HG02938 (cell line): ENCODE results near the gene AMIGO3.
"Not testable (repeated sequence)": the region's sequence is repeated elsewhere in the genome, so short reads cannot be mapped to it uniquely, and the experiment has no call there.

Source experiments
- ATAC-seq: cut with Tn5 transposase; IDR thresholded peaks from one replicate; pipeline ENCODE4 v1.9.1; 2021; ENCODE audit warnings: mild to moderate bottlenecking, moderate library complexity; ENCODE audit not compliant: unreplicated experiment

The AMIGO3 gene, protein sequence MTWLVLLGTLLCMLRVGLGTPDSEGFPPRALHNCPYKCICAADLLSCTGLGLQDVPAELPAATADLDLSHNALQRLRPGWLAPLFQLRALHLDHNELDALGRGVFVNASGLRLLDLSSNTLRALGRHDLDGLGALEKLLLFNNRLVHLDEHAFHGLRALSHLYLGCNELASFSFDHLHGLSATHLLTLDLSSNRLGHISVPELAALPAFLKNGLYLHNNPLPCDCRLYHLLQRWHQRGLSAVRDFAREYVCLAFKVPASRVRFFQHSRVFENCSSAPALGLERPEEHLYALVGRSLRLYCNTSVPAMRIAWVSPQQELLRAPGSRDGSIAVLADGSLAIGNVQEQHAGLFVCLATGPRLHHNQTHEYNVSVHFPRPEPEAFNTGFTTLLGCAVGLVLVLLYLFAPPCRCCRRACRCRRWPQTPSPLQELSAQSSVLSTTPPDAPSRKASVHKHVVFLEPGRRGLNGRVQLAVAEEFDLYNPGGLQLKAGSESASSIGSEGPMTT

DNA sequence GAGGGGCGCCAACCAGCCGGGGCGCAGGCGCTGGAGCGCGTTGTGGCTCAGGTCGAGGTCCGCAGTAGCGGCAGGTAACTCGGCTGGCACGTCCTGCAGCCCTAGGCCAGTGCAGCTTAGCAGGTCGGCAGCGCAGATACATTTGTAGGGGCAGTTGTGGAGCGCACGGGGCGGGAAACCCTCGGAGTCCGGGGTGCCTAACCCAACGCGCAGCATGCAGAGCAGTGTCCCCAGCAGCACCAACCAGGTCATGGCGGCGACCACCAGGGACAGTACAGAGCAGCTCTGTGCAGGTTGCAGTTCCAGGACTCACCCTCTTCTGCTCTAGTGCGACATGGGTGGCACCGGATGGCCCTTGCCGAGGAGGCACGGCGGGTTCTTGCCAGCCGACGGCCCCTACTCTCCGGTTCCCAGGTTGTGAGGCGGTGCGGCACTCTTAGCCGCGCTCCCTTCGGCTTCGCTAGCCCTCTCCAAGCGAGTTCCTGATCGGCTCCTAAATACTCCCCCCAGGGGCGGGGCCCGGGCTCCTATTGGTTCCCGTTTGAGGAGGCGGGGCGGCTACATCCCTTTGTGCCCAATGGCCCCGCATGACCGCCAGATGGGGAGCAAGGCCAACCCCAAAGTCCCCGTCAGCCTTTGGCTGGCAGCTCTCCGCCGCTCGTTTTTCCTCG, at the start of gene AMIGO3:
TSS of gene AMIGO3 (minus strand) at position 471 of the 671 bp plus-strand sequence. CDS start at position 252, 219 bp downstream.
- ATAC-seq: peak; percentile 50

DNA sequence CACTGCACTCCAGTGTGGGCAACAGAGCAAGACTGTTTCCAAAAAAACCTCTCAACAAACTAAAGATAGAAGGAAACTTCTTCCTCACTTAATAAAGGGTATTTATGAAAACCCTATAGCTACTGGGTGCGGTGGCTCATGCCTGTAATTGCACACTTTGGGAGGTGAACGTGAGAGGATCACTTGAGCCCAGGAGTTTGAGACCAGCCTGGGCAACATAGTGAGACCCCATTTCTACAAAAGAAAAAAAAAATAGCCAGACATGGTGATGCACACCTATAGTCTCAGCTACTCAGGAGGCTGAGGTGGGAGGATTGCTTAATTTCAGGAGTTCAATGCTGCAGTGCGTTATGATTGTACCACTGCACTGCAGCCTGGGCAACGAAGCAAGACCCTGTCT, 44.5 kb upstream of the AMIGO3 start:
- ATAC-seq: no peak

DNA sequence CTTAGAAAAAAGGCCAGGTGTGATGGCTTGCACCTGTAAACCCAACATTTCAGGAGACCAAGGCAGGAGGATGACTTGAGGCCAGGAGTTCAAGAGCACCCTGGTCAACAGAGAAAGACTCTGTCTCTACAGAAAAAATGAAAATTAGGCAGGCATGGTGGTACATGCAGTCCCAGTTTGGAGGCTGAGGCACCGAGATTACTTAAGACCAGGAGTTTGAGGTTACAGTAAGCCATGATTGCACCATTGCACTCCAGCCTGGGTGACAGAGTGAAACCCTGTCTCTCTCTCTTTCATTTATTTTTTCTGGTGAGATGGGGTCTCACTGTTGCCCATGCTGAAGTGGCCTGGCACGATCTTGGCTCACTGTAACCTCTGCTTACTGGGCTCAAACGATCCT, 42.2 kb upstream of the AMIGO3 start:
- ATAC-seq: no peak

DNA sequence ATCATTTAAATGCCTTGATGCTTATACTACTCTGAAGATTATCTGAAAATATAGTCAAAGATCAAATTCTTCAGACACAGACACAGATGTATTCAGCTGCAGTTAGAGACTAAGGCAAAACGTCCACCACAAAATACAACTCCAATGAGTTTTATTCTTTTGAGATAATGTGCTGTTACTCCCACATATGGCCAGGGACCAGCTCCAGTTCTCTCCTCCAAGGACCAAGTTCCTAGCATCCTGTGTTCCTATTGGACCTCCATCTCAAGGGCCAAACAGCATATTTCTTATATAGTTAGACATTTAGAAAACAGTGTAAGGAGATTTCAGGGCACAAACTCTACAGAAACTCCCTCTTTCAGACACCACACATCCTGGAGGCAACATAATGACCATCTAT, 39.7 kb upstream of the AMIGO3 start:
- ATAC-seq: no peak

DNA sequence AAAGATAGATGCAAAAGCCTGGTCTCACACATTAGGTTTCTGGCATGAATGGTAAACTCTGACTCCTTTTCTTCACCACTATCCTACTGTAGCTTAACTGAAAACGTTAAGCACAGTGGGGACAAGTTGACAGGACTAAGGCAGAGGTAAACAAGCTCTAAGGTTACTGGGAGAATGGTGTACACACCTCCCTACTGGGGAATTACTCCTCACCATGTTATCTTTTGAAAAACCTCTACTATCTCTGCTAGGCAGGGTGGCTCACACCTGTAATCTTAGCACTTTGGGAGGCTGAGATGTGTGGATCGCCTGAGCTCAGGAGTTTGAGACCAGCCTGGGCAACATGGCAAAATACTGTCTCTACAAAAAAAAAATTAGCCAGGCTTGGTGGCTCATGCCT, 37.7 kb upstream of the AMIGO3 start:
- ATAC-seq: no peak

DNA sequence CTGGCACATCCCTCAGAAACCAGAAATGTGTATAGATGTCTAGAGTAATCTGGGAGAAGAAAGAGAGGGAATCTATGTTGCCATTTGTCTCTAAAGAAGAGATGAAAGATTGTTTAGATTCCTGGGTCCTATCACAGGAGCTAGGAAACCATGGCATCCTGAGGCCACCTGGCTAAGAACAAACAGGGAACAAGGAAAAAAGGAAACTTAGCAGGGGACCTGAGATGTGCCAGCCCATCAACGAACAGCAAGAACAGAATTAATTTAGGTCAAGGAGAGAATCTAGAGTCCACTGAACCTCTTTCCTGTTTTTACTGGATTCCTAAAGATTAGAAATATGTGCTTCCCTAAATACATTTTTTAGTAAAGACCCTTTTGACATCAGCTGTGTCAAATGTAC, 36.6 kb upstream of the AMIGO3 start:
- no peak for ATAC-seq

DNA sequence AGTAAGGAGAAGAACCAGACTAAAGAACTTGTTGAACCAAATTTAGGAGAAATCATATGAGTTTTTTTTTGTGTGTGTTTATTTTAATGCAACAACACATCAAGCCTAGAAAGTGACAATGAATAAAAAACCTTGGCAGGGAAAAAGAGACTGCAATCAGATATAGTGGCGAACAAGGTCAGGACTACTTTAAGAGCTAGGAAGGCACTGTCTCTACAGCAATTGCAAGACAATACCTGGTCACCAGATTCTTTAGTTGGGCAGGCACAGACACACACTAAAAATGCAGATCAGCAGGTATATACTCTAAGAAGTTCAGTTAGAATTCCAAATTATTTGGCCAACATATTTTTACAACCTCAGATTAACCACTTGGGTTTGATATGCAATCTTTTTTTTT, 35.1 kb upstream of the AMIGO3 start:
- ATAC-seq: no peak

DNA sequence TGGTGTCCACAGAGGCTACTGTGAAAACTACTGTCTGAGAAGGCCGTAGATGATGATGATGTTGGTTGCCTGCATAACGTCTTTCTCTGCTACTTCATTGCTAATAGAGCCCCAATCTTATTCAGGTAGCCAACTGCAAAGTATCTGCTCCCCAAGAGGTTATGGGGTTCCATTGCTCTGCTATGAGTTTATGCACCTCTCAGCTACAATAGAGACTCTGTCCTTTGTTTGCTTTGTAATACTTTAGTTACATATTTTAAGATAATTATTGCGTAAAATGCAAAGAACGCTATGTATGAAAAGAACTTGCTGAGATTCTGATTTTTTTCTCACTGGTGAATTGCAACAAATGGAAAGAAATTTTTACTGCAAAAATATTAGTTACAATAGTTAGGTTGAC, 32.0 kb upstream of the AMIGO3 start:
- ATAC-seq: no peak

DNA sequence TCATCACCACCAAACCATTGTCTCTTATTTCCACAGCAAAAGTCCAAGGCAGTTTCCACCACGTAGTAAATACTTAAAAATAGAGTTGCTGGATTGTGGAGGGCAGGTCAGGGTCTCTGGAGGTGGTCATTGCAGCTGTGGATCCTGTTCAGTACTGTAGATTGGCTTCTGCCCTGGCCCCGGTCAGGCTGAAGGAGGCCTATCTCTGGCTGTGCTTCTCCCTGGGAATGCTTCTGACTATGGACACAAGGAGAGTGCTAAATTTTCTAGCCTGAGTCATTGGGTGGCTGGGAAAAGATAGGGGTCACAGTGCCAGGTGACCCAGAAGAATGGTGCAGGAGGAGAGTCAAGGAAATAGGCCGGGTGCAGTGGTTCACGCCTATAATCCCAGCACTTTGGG, 30.6 kb upstream of the AMIGO3 start:
- no peak for ATAC-seq

DNA sequence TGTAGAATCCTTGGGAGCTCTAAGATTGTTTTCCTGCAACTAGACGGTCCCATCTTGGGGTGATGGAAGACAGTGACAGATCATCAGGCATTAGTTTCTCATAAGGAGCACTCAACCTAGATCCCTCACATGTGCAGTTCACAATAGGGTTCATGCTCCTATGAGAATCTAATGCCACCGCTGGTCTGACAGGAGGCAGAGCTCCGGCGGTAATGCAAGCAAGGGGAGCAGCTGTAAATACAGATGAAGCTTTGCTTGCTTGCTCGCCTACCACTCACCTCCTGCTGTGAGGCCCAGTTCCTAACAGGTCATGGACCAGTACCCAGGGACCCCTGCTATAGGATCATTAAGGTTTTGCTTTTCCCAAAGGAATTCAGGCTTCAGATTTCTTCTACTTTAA, 29.4 kb upstream of the AMIGO3 start:
- not testable (repeated sequence) for ATAC-seq

DNA sequence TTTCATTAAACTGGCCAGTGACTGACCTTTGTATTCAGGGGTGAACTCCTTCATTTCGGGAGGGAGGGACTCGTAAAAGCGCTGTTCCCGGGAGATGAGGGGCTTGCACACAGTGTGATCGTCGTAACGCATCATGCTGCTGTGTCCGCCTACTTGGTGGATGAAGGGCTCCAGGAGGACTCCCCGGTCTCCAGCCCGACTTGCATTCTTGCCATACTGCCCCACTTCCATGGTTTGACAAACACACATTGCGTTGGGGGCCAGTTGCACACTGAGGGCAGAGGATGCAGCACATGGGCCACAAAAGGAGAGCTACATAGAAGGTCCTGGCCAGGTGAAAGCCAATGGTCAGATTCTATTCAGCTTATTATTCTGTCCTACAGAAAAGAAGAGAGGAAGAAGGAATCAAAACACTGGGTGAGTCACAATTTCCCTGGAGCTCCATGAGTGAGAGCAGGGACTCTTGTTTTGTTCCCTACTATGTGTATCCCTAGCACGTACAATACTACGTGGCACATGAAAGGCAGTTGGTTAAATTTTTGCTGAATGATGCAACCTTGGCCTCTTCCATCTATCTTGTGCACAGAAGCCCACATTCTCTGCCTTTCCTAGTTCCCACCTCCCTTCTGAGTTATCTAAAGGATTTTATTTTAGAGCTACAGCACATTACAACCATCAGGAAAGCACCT, 28.5 kb upstream of the AMIGO3 start:
- no peak for ATAC-seq

DNA sequence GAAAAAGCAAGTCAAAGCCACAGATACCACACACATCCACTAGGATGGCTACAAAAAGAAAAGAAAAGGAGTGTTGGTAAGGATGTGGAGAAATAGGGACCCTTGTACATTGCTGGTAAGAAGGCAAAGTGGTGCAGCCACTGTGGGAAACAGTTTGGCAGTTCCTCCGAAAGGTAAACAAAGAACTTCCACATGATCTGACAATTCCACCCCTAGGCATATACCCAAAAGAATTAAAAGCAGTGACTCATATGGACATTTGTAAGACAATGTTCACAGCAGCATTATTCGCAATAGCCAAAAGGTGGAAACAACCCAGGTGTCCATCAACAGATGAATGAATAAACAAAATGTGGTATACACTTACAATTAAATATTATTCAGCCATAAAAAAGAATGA, 26.5 kb upstream of the AMIGO3 start:
- no peak for ATAC-seq

DNA sequence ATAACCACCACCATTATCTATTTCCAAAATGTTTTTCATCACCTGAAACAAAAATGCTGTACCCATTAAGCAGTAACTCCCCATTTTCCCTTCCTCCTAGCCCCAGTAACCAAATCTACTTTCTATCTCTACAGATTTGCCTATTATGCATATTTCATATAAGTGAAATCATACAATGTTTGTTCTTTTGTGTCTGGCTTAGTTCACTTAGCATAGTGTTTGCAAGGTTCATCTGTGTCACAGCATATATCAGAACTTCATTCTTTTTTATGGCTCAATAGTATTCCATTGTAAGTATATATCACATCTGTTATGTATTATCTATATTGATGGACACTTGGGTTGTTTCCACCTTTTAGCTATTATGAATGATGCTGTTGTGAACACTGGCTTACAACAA, 20.9 kb upstream of the AMIGO3 start:
- no peak for ATAC-seq

DNA sequence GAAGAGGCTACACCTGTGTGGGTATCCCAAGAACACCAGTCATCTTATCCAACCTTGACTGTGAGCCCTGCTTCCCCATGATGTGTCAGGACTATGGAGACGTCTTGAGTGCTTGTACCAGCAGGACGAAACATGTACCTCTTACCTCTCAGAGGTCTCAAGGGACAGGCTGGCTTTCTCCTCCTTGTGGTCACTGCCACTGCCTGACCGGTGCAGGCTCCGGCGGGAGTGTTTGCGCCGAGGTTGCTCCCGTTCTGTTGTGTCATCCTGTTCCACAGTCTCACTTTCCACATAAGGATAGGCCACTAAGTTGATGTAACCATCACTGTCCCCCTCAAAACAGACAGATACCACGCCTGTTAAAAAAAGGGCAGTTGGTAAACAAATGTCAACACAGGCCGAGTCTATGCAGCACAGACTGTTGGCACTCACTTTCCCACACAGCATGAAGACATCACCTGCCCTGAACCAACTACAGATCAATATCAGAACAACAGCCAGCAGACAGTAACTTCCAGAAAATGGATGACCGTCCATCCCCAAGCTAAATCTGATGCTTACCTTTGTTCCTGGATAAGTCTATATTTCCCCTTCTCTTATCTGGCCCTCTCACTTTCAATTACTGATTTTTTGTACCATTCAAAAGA, 18.7 kb upstream of the AMIGO3 start:
- no peak for ATAC-seq

DNA sequence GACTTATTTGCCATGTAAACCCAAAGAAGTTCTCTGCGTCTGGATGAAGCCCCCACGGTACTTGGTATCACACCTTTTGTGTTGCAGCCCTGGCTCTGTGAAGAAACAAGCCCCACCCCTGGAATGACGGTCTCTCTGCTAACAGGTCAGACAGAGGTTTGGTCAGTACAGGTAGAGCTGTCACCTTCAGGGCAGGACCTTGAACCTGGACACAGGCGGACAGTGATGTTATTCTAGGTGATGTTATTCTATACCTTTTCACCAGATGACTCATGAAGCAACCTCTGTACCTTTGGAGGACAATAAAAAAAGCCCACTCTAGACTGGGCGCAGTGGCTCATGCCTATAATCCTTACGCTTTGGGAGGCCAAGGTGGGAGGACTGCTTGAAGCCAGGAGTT, 15.3 kb upstream of the AMIGO3 start:
- ATAC-seq: no peak

DNA sequence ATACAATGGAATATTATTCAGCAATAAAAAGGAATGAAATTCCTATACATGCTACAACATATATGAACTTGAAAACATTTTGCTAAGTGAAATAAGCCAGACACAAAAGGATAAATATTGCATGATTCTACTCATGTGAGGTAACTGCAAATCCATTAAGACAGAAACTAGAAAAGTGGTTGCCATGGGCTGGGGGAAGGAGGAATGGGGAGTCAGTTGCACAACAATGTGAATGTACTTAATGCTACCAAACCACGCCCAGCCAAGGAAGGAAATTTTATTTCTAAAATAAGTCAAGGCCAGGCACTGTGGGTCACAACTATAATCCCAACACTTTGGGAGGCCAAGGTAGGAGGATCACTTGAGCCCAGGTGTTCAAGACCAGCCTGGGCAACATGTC, 14.1 kb upstream of the AMIGO3 start:
- ATAC-seq: no peak

DNA sequence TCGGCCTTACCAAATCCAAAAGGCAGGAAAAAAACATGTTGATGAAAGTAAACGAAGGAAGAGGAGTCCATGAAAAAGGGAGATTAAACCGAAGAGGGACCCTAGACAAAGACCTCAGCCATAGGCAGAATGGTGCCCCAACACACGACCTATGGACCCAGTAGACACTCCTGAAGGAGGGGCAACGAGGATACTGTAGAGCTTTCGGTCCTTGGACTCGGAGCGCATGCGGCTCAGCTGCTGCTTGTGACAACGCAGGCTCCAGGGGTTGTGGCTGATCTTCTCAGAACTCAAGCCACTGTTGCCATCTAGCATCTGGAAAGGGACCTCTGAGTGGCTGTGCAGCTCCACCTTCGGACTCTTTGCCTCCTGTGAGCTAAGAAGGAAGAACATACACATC, 13.1 kb upstream of the AMIGO3 start:
- no peak for ATAC-seq

DNA sequence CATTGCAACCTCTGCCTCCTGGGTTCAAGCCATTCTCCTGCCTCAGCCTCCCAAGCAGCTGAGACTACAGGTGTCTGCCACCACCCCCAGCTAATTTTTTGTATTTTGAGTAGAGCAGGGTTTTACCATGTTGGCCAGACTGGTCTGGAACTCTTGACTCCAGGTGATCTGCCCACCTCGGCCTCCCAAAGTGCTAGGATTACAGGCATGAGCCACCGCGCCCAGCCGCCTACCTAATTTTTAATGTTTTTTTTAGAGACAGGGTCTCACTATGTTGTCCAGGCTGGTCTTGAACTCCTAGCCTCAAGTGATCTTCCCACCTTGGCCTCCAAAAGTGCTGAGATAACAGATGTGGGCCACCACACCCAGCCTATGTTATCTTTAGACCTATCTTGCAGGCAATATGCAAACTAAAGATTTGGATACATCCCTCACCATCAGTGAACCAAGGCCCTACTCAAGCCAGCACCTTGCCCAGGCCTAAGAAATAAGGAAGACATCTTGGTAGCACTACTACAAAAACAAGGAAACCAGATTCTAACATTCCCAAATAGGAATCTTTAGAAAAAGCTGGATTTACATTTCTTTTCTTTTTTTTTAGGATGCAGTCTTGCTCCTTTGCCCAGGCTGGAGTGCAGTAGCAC, 10.6 kb upstream of the AMIGO3 start:
- ATAC-seq: no peak

DNA sequence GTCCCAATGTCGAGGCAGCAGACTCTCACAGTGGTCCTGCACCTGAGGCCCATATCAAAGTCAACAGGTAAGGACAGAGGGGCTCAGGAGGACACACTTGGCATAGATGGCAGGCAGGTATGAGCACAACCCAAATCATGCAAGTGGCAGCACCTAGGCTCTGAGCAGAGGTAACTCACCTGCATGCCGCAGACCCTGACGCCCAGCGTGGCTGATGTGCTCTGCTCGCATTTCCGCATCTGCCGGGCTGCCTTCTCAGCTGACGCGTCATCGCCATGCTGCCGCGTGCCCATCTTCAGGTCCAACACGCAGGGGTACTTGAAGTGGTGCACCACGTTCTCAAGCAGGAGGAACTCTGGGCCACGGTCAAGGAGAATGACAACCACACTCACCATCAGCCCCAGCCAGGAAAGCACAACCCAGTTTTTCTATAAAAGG, 8.5 kb upstream of the AMIGO3 start:
- ATAC-seq: no peak

DNA sequence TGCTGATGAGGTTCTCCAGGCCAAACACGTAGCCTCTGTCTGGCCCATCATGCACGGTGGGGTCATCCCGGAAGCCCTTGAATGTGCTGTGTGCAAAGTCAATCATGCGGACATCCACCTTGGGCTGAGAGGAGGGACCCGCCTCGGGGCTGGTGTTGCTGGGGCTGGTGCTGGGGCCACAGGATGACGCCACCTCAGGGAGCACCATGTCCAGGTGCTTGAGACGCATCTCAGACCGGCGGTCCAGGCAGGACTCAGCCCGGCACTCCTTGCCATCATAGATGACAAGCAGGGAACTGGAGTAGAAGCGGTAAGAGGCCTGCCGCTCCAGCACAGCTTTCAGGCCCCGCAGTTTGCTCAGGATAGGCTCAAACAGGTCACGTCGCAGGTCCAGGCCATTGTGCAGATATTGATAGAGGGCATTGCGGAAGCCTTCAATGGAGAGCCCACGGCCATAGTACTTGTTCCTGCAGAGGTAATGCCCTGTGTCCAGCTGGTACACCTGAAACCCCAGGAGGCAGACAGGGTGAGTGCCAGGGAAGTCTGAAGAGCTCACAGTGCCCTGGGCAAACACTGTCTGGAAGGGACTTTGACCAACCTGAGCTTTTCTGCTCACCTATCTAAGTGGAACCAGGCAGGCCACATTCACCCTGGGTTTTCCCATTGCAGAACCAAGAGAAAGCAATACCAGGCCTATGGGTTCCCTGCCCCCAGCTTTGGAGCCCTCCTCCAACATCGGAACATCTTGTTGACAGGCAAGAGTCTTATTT, 7.9 kb upstream of the AMIGO3 start:
- ATAC-seq: no peak
